ENCODE measurements around the gene CAMTA1.

The CAMTA1 gene

DNA sequence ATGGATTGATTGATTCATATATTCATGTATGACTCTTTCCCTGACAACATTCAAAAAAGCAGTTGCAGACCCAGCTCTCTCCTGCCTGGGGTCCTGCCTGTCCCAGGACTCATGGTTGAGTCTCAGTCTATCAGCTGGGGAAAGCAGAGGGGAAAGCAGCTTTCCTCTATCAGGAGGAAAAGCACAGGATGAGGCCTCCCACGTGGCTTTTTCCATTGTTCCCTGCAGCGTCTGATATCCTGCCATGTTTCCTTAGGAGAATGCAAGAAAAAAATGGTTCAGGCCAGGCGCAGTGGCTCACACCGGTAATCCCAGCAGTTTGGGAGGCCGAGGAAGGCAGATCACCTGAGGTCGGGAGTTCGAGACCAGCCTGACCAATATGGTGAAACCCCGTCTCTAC, 852.8 kb downstream of the CAMTA1 start:
- H3K27ac ChIP-seq (ENCODE audit: poor library complexity, severe bottlenecking): no peak overlapping the region
- ATAC-seq (ENCODE audit: low read depth): no peak
- H3K9me3 ChIP-seq (ENCODE audit: severe bottlenecking): no peaks in the 10 kb centered on the region
- H3K4me3 ChIP-seq (ENCODE audit: severe bottlenecking): no peak overlapping the region
- DNase-seq (ENCODE audit: low spot score): no peak
- H3K4me1 ChIP-seq (ENCODE audit: insufficient read depth, poor library complexity, severe bottlenecking): no peaks in the 10 kb centered on the region
- no peaks in the 10 kb centered on the region for H3K27me3 ChIP-seq (ENCODE audit: insufficient read depth, poor library complexity, severe bottlenecking)
- H3K36me3 ChIP-seq (ENCODE audit: low read depth): no peaks in the 10 kb centered on the region
- no peak for TF ChIP-seq CTCF (IDR thresholded peaks at IDR 0.05; ENCODE audit: poor library complexity, severe bottlenecking)

DNA sequence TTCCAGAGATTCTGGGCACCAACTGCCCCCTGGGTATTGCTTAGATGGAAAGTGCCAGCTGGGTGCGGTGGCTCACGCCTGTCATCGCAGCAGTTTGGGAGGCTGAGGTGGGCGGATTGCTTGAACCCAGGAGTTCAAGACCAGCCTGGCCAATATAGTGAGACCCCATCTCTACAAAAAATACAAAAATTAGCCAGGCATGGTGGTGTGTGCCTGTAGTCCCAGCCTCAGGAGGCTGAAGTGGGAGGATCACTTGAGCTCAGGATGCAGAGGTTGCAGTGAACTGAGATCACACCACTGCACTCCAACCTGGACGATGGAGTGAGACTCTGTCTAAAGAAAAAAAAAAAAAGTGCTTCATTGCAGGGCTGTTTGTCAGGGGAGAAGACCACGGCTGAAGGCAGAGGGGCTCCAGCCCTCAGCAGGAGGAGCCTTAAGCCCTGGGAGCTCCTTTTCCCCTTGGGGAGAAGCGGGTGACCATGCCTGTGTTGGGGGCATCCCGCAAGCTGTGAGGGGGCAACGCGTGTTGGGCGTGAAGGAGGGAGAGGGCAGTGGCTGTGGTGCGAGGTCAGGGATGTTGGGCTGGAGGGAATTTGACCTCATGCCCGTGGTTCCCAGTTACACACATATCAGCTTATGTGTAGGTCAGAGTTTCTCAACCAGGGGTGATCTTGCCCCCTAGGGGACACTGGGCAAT, 854.3 kb downstream of the CAMTA1 start:
- no peak overlapping the region for H3K27ac ChIP-seq (ENCODE audit: poor library complexity, severe bottlenecking)
- ATAC-seq (ENCODE audit: low read depth): no peak
- H3K27me3 ChIP-seq (ENCODE audit: insufficient read depth, poor library complexity, severe bottlenecking): no peaks in the 10 kb centered on the region
- H3K4me1 ChIP-seq (ENCODE audit: insufficient read depth, poor library complexity, severe bottlenecking): no peaks in the 10 kb centered on the region
- no peaks in the 10 kb centered on the region for H3K9me3 ChIP-seq (ENCODE audit: severe bottlenecking)
- no peak overlapping the region for H3K4me3 ChIP-seq (ENCODE audit: severe bottlenecking)
- no peak for TF ChIP-seq CTCF (IDR thresholded peaks at IDR 0.05; ENCODE audit: poor library complexity, severe bottlenecking)
- H3K36me3 ChIP-seq (ENCODE audit: low read depth): no peaks in the 10 kb centered on the region
- DNase-seq (ENCODE audit: low spot score): no peak

- DNase-seq (ENCODE audit: low spot score) (no peak), ATAC-seq (ENCODE audit: low read depth) (no peak)
- Histone ChIP-seq H3K4me3 (ENCODE audit: severe bottlenecking) (no peak overlapping the region), H3K4me1 (ENCODE audit: insufficient read depth, poor library complexity, severe bottlenecking) (no peaks in the 10 kb centered on the region), H3K36me3 (ENCODE audit: low read depth) (no peaks in the 10 kb centered on the region), H3K27me3 (ENCODE audit: insufficient read depth, poor library complexity, severe bottlenecking) (no peaks in the 10 kb centered on the region), H3K9me3 (ENCODE audit: severe bottlenecking) (no peaks in the 10 kb centered on the region), H3K27ac (ENCODE audit: poor library complexity, severe bottlenecking) (no peak overlapping the region)
- TF ChIP-seq CTCF (IDR thresholded peaks at IDR 0.05; ENCODE audit: poor library complexity, severe bottlenecking): no peak
These were observed 855.1 kb downstream of the CAMTA1 start for GRCh38 chr1:7640350-7640749.

- H3K36me3 ChIP-seq (ENCODE audit: low read depth): no peaks in the 10 kb centered on the region
- H3K27me3 ChIP-seq (ENCODE audit: insufficient read depth, poor library complexity, severe bottlenecking): no peaks in the 10 kb centered on the region
- no peak for TF ChIP-seq CTCF (IDR thresholded peaks at IDR 0.05; ENCODE audit: poor library complexity, severe bottlenecking)
- no peaks in the 10 kb centered on the region for H3K9me3 ChIP-seq (ENCODE audit: severe bottlenecking)
- no peaks in the 10 kb centered on the region for H3K4me1 ChIP-seq (ENCODE audit: insufficient read depth, poor library complexity, severe bottlenecking)
- DNase-seq (ENCODE audit: low spot score): no peak
- no peak overlapping the region for H3K27ac ChIP-seq (ENCODE audit: poor library complexity, severe bottlenecking)
- ATAC-seq (ENCODE audit: low read depth): no peak
- no peak overlapping the region for H3K4me3 ChIP-seq (ENCODE audit: severe bottlenecking)
These were observed 855.8 kb downstream of the CAMTA1 start for GRCh38 chr1:7640920-7641585.

Measured in RWPE2 (cell line).